ENCODE data around the gene TSPAN11. TPM values are rescaled to one million over a fixed set of nuclear protein-coding genes. Genes with fewer than 3 reads are reported as not detected.

TSPAN11 gene
- total and polyA plus RNA-seq, 2 experiments from 2014 or later, result 2.1 to 6.0 TPM

GRCh38 chr12:31003861-31004640 is 77.5 kb downstream of the TSPAN11 start (continued):
- TF ChIP-seq ZNF331 (CRISPR knock-in tag; IDR thresholded peaks at IDR 0.05; ENCODE audit: low read depth) (no peak), POLR2AphosphoS5 (IDR thresholded peaks at IDR 0.05; ENCODE audit: low read depth) (no peak), ETS1 (IDR thresholded peaks at IDR 0.05) (no peak), EZH2 (IDR thresholded peaks at IDR 0.05; ENCODE audit: low read depth, unreplicated experiment) (no peak)

GRCh38 chr12:31004666-31005065 is 78.1 kb downstream of the TSPAN11 start:
- no peaks in the 10 kb centered on the region for H3K9me2 ChIP-seq (ENCODE audit: insufficient read depth)
- no peak overlapping the region for H2AFZ ChIP-seq
- Mint-ChIP-seq H3K4me3 (no peak overlapping the region), H3K27me3 (ENCODE audit: insufficient read depth, low read depth, poor library complexity) (peaks cover 23% of the 10 kb centered on the region), H3K27ac (no peak overlapping the region), H3K4me1 (peaks cover 14% of the 10 kb centered on the region), H3K36me3 (ENCODE audit: low read depth) (no peaks in the 10 kb centered on the region), H3K9me3 (no peaks in the 10 kb centered on the region)
- H3K27ac ChIP-seq (ENCODE audit: low read depth), result no peak overlapping the region
- no peaks in the 10 kb centered on the region for H3K27me3 ChIP-seq (ENCODE audit: insufficient read depth)
- DNase-seq (ENCODE audit: low spot score) (no peak), ATAC-seq (peak; percentile 66)
- no peaks in the 10 kb centered on the region for H3K4me1 ChIP-seq (ENCODE audit: insufficient read depth)
- H3K79me2 ChIP-seq (replicated peaks; ENCODE audit: insufficient read depth), result no peaks in the 10 kb centered on the region
- H3F3A ChIP-seq (replicated peaks; ENCODE audit: low read depth), result no peaks in the 10 kb centered on the region
- TF ChIP-seq STAT1 (IDR thresholded peaks at IDR 0.05; ENCODE audit: unreplicated experiment) (no peak), NANOG (IDR thresholded peaks at IDR 0.05; ENCODE audit: borderline replicate concordance) (no peak), CTCF (conservative IDR thresholded peaks at IDR 0.05; ENCODE audit: low read depth in 2 of 2) (no peak), POLR2AphosphoS5 (IDR thresholded peaks at IDR 0.05; ENCODE audit: low read depth) (no peak)
- no peaks in the 10 kb centered on the region for H3K36me3 ChIP-seq (ENCODE audit: insufficient read depth)
- H3K4me3 ChIP-seq, result no peak overlapping the region
- H3K4me2 ChIP-seq, result no peak overlapping the region
- H4K20me1 ChIP-seq (replicated peaks; ENCODE audit: insufficient read depth), result no peaks in the 10 kb centered on the region

- Mint-ChIP-seq H3K27ac (no peak overlapping the region), H3K4me1 (peaks cover 14% of the 10 kb centered on the region), H3K27me3 (ENCODE audit: insufficient read depth, low read depth, poor library complexity) (peaks cover 23% of the 10 kb centered on the region), H3K36me3 (ENCODE audit: low read depth) (no peaks in the 10 kb centered on the region), H3K4me3 (no peak overlapping the region), H3K9me3 (no peaks in the 10 kb centered on the region)
- no peaks in the 10 kb centered on the region for H3K79me2 ChIP-seq (replicated peaks; ENCODE audit: insufficient read depth)
- no peaks in the 10 kb centered on the region for H3K9me2 ChIP-seq (ENCODE audit: insufficient read depth)
- H3K4me2 ChIP-seq, result no peak overlapping the region
- no peak for DNase-seq (ENCODE audit: low spot score)
- H2AFZ ChIP-seq, result no peak overlapping the region
- no peaks in the 10 kb centered on the region for H4K20me1 ChIP-seq (replicated peaks; ENCODE audit: insufficient read depth)
- no peak overlapping the region for H3K27ac ChIP-seq (ENCODE audit: low read depth)
- H3K4me1 ChIP-seq (ENCODE audit: insufficient read depth), result no peaks in the 10 kb centered on the region
- H3K27me3 ChIP-seq (ENCODE audit: insufficient read depth), result no peaks in the 10 kb centered on the region
- H3K36me3 ChIP-seq (ENCODE audit: insufficient read depth), result no peaks in the 10 kb centered on the region
- no peak for ATAC-seq
- H3K4me3 ChIP-seq, result no peak overlapping the region
- no peaks in the 10 kb centered on the region for H3F3A ChIP-seq (replicated peaks; ENCODE audit: low read depth)
- TF ChIP-seq POLR2AphosphoS5 (IDR thresholded peaks at IDR 0.05; ENCODE audit: low read depth) (no peak), JUNB (IDR thresholded peaks at IDR 0.05; ENCODE audit: unreplicated experiment) (no peak), STAT1 (IDR thresholded peaks at IDR 0.05; ENCODE audit: unreplicated experiment) (no peak), REST (IDR thresholded peaks at IDR 0.05; ENCODE audit: unreplicated experiment) (no peak), CTCF (conservative IDR thresholded peaks at IDR 0.05; ENCODE audit: low read depth in 2 of 2) (no peak), CREB1 (CRISPR knock-in tag; IDR thresholded peaks at IDR 0.05; ENCODE audit: low read depth) (no peak)
These were observed 78.9 kb downstream of the TSPAN11 start for GRCh38 chr12:31005256-31005943.

Measured in GM23338 (cell line).